Sigmoid colon (tissue), 7 donors: ENCODE measurements around the gene GRIA1. TPM values are rescaled to one million over a fixed set of nuclear protein-coding genes. Genes with fewer than 3 reads are reported as not detected.

Source experiments
- DNase-seq: peaks from one replicate; pipeline ENCODE4 v3.0.0-alpha.2; 2019
- H3K27ac ChIP-seq, 4 donors: fragments of 200-600 bp; sonication (generic); one replicate each; pipeline ENCODE4 v1.5.1; 2016 to 2019; ENCODE audit warnings: mild to moderate bottlenecking in 1 of 4
- H3K27me3 ChIP-seq, 3 donors: fragments of 200-600 bp; sonication (generic); one replicate each; pipeline ENCODE4 v1.5.1; 2019; ENCODE audit warnings: mild to moderate bottlenecking in 1 of 3
- H3K36me3 ChIP-seq, 4 donors: fragments of 200-600 bp; sonication (generic); one replicate each; pipeline ENCODE4 v1.5.1; 2016 to 2019
- H3K4me1 ChIP-seq, 4 donors: fragments of 200-600 bp; sonication (generic); one replicate each; pipeline ENCODE4 v1.5.1; 2017 to 2019
- H3K4me3 ChIP-seq, 4 donors: fragments of 200-600 bp; sonication (generic); one replicate each; pipeline ENCODE4 v1.5.1; 2017 to 2019; ENCODE audit warnings: mild to moderate bottlenecking in 2 of 4, moderate library complexity in 1 of 4
- H3K9me3 ChIP-seq, 4 donors: fragments of 200-600 bp in 3 of 4; sonication (generic) in 3 of 4; one replicate each; pipeline versions ENCODE4 v1.5.1 to v1.6.1; 2013 to 2019
- EP300 ChIP-seq, 4 donors: sonication (generic); formaldehyde crosslinking; IDR thresholded peaks; one replicate each; pipeline ENCODE4 v1.6.1; 2017; ENCODE audit warnings: antibody characterized with exemption in 4 of 4
- POLR2A ChIP-seq, 2 donors: fragments of 450-650 bp; IDR thresholded peaks; one replicate each; pipeline ENCODE4 v1.6.1; 2016; ENCODE audit warnings: antibody characterized with exemption in 2 of 2, mild to moderate bottlenecking in 2 of 2, moderate library complexity in 2 of 2
- POLR2AphosphoS5 ChIP-seq, 4 donors: sonication (generic); formaldehyde crosslinking; IDR thresholded peaks; one replicate each; pipeline ENCODE4 v1.6.1; 2017; ENCODE audit warnings: antibody characterized with exemption in 4 of 4
- WGBS, 2 donors: extraction: QIAGEN DNeasy Blood & Tissue Kit; methylation state at CpG; one replicate each; pipeline ENCODE4 v1.1.7; 2013; 5-methylcytosine and 5-hydroxymethylcytosine counted together
- intact Hi-C: fragments of 100-400 bp; cut with DNase I; formaldehyde crosslinking; loops from one replicate; pipeline ENCODE4 v1.15.1; 2023
- polyA plus RNA-seq, 3 donors: library from polyadenylated mRNA; stranded (reverse); fragments of 200-250 nt; gene quantifications; one replicate each; pipeline ENCODE4 v1.2.3, GENCODE V29; 2013
- total RNA-seq, 4 donors: library from RNA; depleted of rRNA; stranded (reverse); fragments of >200 nt; gene quantifications; one replicate each; pipeline ENCODE4 v1.1.0, GENCODE V29; 2016
- TF ChIP-seq, protein P1 (sequence below), 4 experiments: fragments of 450-650 bp in 3 of 4; fragments of 200-600 bp in 1 of 4; IDR thresholded peaks; one replicate each; pipeline ENCODE4 v1.5.1; 2016 to 2019; ENCODE audit warnings: antibody characterized with exemption in 4 of 4, mild to moderate bottlenecking in 3 of 4, moderate library complexity in 2 of 4
- donor health status: healthy with polysubstance abuse.
- donor health status: Bipolar disorder and iron deficiency.
- donor health status: healthy.

Gene GRIA1
- total and polyA plus RNA-seq, 7 donors, result under 0.01 to 1.5 (median 0.51) TPM; not detected in 1

- intact Hi-C loops, result no loop called here
- TF ChIP-seq EP300 (IDR thresholded peaks at IDR 0.05) (no peak), POLR2A (IDR thresholded peaks at IDR 0.05) (no peak), POLR2AphosphoS5 (IDR thresholded peaks at IDR 0.05) (no peak)
- TF ChIP-seq, protein P1, sequence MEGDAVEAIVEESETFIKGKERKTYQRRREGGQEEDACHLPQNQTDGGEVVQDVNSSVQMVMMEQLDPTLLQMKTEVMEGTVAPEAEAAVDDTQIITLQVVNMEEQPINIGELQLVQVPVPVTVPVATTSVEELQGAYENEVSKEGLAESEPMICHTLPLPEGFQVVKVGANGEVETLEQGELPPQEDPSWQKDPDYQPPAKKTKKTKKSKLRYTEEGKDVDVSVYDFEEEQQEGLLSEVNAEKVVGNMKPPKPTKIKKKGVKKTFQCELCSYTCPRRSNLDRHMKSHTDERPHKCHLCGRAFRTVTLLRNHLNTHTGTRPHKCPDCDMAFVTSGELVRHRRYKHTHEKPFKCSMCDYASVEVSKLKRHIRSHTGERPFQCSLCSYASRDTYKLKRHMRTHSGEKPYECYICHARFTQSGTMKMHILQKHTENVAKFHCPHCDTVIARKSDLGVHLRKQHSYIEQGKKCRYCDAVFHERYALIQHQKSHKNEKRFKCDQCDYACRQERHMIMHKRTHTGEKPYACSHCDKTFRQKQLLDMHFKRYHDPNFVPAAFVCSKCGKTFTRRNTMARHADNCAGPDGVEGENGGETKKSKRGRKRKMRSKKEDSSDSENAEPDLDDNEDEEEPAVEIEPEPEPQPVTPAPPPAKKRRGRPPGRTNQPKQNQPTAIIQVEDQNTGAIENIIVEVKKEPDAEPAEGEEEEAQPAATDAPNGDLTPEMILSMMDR (IDR thresholded peaks at IDR 0.05), result no peak
- H3K4me1 ChIP-seq, result peaks cover 0 to 20% (median 8%) of the 10 kb centered on the region in 4 donors
- H3K36me3 ChIP-seq, result no peaks in the 10 kb centered on the region
- H3K9me3 ChIP-seq, result no peaks in the 10 kb centered on the region
- 53 to 64% methylated on average over 5 of the region's 5 CpGs for WGBS, 2 donors
- H3K27ac ChIP-seq, result peak overlapping the region in 1 of 4 donors; percentile 21
- H3K4me3 ChIP-seq, result no peak overlapping the region
- no peaks in the 10 kb centered on the region for H3K27me3 ChIP-seq
- peak; percentile 76 for DNase-seq
Measured at GRCh38 chr5:153523831-153524230, 33.4 kb downstream of the GRIA1 start.

GRCh38 chr5:153525536-153525935 is 35.1 kb downstream of the GRIA1 start:
- H3K4me1 ChIP-seq, result peaks cover 0 to 20% (median 8%) of the 10 kb centered on the region in 4 donors
- no peak overlapping the region for H3K4me3 ChIP-seq
- no peaks in the 10 kb centered on the region for H3K9me3 ChIP-seq
- H3K36me3 ChIP-seq, result no peaks in the 10 kb centered on the region
- no peak for DNase-seq
- 96 to 98% methylated on average over 1 of the region's 1 CpG for WGBS, 2 donors
- no peaks in the 10 kb centered on the region for H3K27me3 ChIP-seq
- TF ChIP-seq POLR2AphosphoS5 (IDR thresholded peaks at IDR 0.05) (no peak), POLR2A (IDR thresholded peaks at IDR 0.05) (no peak), EP300 (IDR thresholded peaks at IDR 0.05) (no peak)
- TF ChIP-seq, protein P1 (IDR thresholded peaks at IDR 0.05), result no peak
- intact Hi-C loops, result no loop called here
- H3K27ac ChIP-seq, result no peak overlapping the region

GRCh38 chr5:153530357-153531143 is 40.1 kb downstream of the GRIA1 start:
- H3K27ac ChIP-seq, result no peak overlapping the region
- H3K36me3 ChIP-seq, result no peaks in the 10 kb centered on the region
- no peaks in the 10 kb centered on the region for H3K9me3 ChIP-seq
- no peak for TF ChIP-seq POLR2A (IDR thresholded peaks at IDR 0.05)
- no peak for TF ChIP-seq EP300 (IDR thresholded peaks at IDR 0.05)
- TF ChIP-seq, protein P1 (IDR thresholded peaks at IDR 0.05), result no peak
- no peak for TF ChIP-seq POLR2AphosphoS5 (IDR thresholded peaks at IDR 0.05)
- no peaks in the 10 kb centered on the region for H3K4me1 ChIP-seq
- no peaks in the 10 kb centered on the region for H3K27me3 ChIP-seq
- DNase-seq, result no peak
- intact Hi-C loops, result no loop called here
- H3K4me3 ChIP-seq, result no peak overlapping the region
- 89 to 92% methylated on average over 4 of the region's 4 CpGs for WGBS, 2 donors

- H3K36me3 ChIP-seq, result no peaks in the 10 kb centered on the region
- DNase-seq, result no peak
Measured at GRCh38 chr5:153533546-153533945, 43.1 kb downstream of the GRIA1 start.

More at GRCh38 chr5:153533546-153533945, 43.1 kb downstream of the GRIA1 start:
- no peak overlapping the region for H3K27ac ChIP-seq
- H3K4me1 ChIP-seq, result no peaks in the 10 kb centered on the region
- H3K27me3 ChIP-seq, result no peaks in the 10 kb centered on the region
- 82 to 92% methylated on average over 1 of the region's 1 CpG for WGBS, 2 donors
- no peak overlapping the region for H3K4me3 ChIP-seq
- no peak for TF ChIP-seq EP300 (IDR thresholded peaks at IDR 0.05)
- TF ChIP-seq POLR2A (IDR thresholded peaks at IDR 0.05), result no peak
- no peak for TF ChIP-seq POLR2AphosphoS5 (IDR thresholded peaks at IDR 0.05)
- TF ChIP-seq, protein P1 (IDR thresholded peaks at IDR 0.05), result no peak
- intact Hi-C loops, result no loop called here
- no peaks in the 10 kb centered on the region for H3K9me3 ChIP-seq
